GM10266 (cell line): ENCODE measurements around the gene CASKIN1.

Experiments
- DNase-seq: peaks from one replicate; pipeline ENCODE4 v3.0.0; 2012; ENCODE audit errors: extremely low spot score
- CTCF ChIP-seq: IDR thresholded peaks from 2 replicates; pipeline ENCODE4 v1.5.1; 2012; ENCODE audit warnings: mild to moderate bottlenecking, low read depth; ENCODE audit not compliant: control insufficient read depth, insufficient read depth; ENCODE audit errors: missing control alignments

Gene CASKIN1

GRCh38 chr16:2171601-2172178 lies 24.7 kb downstream of the CASKIN1 start:
- TF ChIP-seq CTCF = no peak

GRCh38 chr16:2170587-2171435 lies 25.6 kb downstream of the CASKIN1 start:
- DNase-seq = no peak
- no peak for TF ChIP-seq CTCF

More at GRCh38 chr16:2171601-2172178, 24.7 kb downstream of the CASKIN1 start:
- DNase-seq = no peak

- TF ChIP-seq CTCF = no peak
- no peak for DNase-seq
These were observed 26.3 kb downstream of the CASKIN1 start for GRCh38 chr16:2170080-2170479.

- no peak for TF ChIP-seq CTCF
- no peak for DNase-seq
These were observed 29.3 kb downstream of the CASKIN1 start for GRCh38 chr16:2167068-2167638.

GRCh38 chr16:2166263-2167067 lies 29.9 kb downstream of the CASKIN1 start:
- no peak for TF ChIP-seq CTCF
- DNase-seq = no peak

- TF ChIP-seq CTCF = no peak
- no peak for DNase-seq
These were observed 30.5 kb downstream of the CASKIN1 start for GRCh38 chr16:2165861-2166260.
